CD4-positive, alpha-beta T cell treated with Interferon gamma for 1 hour (primary cell): ENCODE results near the gene XYLT2.
"Not testable (repeated sequence)": the region's sequence is repeated elsewhere in the genome, so short reads cannot be mapped to it uniquely, and the experiment has no call there.

Source experiments
- DNase-seq: peaks from one replicate; pipeline ENCODE4 v3.0.0-alpha.2; 2020

XYLT2 gene

GRCh38 chr17:50345432-50346312 is at the start of gene XYLT2:
XYLT2 (plus strand) TSS chr17:50346126; CDS start chr17:50346141, 15 bp downstream.
- DNase-seq: peak; percentile 90

- DNase-seq: peak; percentile 76
Observed at GRCh38 chr17:50297407-50297865, 48.5 kb upstream of the XYLT2 start.

- no peak for DNase-seq
Observed at GRCh38 chr17:50298018-50298417, 47.9 kb upstream of the XYLT2 start.

- no peak for DNase-seq
Observed at GRCh38 chr17:50299776-50300175, 46.1 kb upstream of the XYLT2 start.

GRCh38 chr17:50300824-50301223 is 45.1 kb upstream of the XYLT2 start:
- DNase-seq: not testable (repeated sequence)

GRCh38 chr17:50301891-50302584 is 43.9 kb upstream of the XYLT2 start:
- DNase-seq: no peak

- DNase-seq: no peak
Observed at GRCh38 chr17:50303051-50303450, 42.9 kb upstream of the XYLT2 start.

- DNase-seq: no peak
Observed at GRCh38 chr17:50303596-50303995, 42.3 kb upstream of the XYLT2 start.

- DNase-seq: no peak
Observed at GRCh38 chr17:50304781-50305404, 41.0 kb upstream of the XYLT2 start.

GRCh38 chr17:50307654-50308053 is 38.3 kb upstream of the XYLT2 start:
- no peak for DNase-seq

- no peak for DNase-seq
Observed at GRCh38 chr17:50308666-50309065, 37.3 kb upstream of the XYLT2 start.

- DNase-seq: no peak
Observed at GRCh38 chr17:50310455-50311111, 35.3 kb upstream of the XYLT2 start.

- DNase-seq: no peak
Observed at GRCh38 chr17:50311112-50311460, 34.8 kb upstream of the XYLT2 start.

GRCh38 chr17:50311483-50311882 is 34.4 kb upstream of the XYLT2 start:
- no peak for DNase-seq

- DNase-seq: no peak
Observed at GRCh38 chr17:50312308-50312707, 33.6 kb upstream of the XYLT2 start.

- no peak for DNase-seq
Observed at GRCh38 chr17:50314456-50315011, 31.4 kb upstream of the XYLT2 start.

- DNase-seq: no peak
Observed at GRCh38 chr17:50316016-50316587, 29.8 kb upstream of the XYLT2 start.

- DNase-seq: not testable (repeated sequence)
Observed at GRCh38 chr17:50316660-50317059, 29.3 kb upstream of the XYLT2 start.

- DNase-seq: no peak
Observed at GRCh38 chr17:50317121-50317520, 28.8 kb upstream of the XYLT2 start.

- DNase-seq: no peak
Observed at GRCh38 chr17:50318501-50319285, 27.2 kb upstream of the XYLT2 start.

- no peak for DNase-seq
Observed at GRCh38 chr17:50319306-50320004, 26.5 kb upstream of the XYLT2 start.
